HepG2 (cell line): ENCODE data around the gene MCOLN3. TPM values are rescaled to one million over a fixed set of nuclear protein-coding genes. Genes with fewer than 3 reads are reported as not detected.
"Not testable (repeated sequence)": the region's sequence is repeated elsewhere in the genome, so short reads cannot be mapped to it uniquely, and the experiment has no call there.

Experiments used
- ATAC-seq: fragments of 200-7000 bp; cut with Tn5 transposase; 3 replicates; pipeline ENCODE4 v1.9.1; 2020; ENCODE audit warnings: mild to moderate bottlenecking, moderate library complexity
- BruUV-seq: library from RNA; stranded (reverse); fragments of 400-500 nt; replicated peaks from 2 replicates; lab custom pipeline; 2021; lab: Mats Ljungman, UMichigan
- CTCF ChIA-PET: fragments of 300-600 bp; formaldehyde crosslinking; extraction: SDS; loops from one replicate; lab custom pipeline; 2021; ENCODE audit warnings: low total read pairs, inconsistent platforms, low intra/inter-chr PET ratio; lab: Yijun Ruan, JAX
- POLR2A ChIA-PET: fragments of 350-600 bp; sonication (Branson Sonifier 250); formaldehyde crosslinking; loops from one replicate; lab custom pipeline; 2020; ENCODE audit warnings: antibody characterized with exemption, inconsistent platforms; lab: Yijun Ruan, JAX
- DNase-seq: peaks from one replicate; pipeline ENCODE4 v3.0.0-alpha.2; 2015; ENCODE audit warnings: low spot score
- FAIRE-seq: peaks from 3 replicates; lab custom pipeline; 2011; peaks lifted over from hg19 to GRCh38; lab: Jason Lieb, UNC
- H2AFZ ChIP-seq: one replicate; pipeline ENCODE4 v1.6.1; 2011; ENCODE audit warnings: low read length, inconsistent platforms
- H3K27ac ChIP-seq: fragments of 300-600 bp; 3 replicates; pipeline ENCODE4 v1.8.0; 2011; ENCODE audit warnings: mixed run types, mild to moderate bottlenecking, mixed read lengths, low read length, inconsistent platforms; ENCODE audit not compliant: insufficient read depth; ENCODE audit errors: extremely low read length
- H3K27me3 ChIP-seq, 2 experiments: fragments of 200-600 bp in 1 of 2; 2 replicates in 1 of 2; 3 replicates in 1 of 2; pipeline versions ENCODE4 v1.6.0 to v1.8.0; 2011; ENCODE audit warnings: low read length in 2 of 2, mild to moderate bottlenecking in 2 of 2, moderate library complexity in 2 of 2, inconsistent platforms in 1 of 2; ENCODE audit not compliant: insufficient read depth in 2 of 2, control insufficient read depth in 1 of 2
- H3K36me3 ChIP-seq, 2 experiments: fragments of 200-600 bp in 1 of 2; replicated peaks in 1 of 2; 2 replicates in 1 of 2; 3 replicates in 1 of 2; pipeline versions ENCODE4 v1.5.1 to v1.8.0; 2011; ENCODE audit warnings: low read length in 2 of 2, inconsistent platforms in 1 of 2; ENCODE audit not compliant: insufficient read depth in 2 of 2, control insufficient read depth in 1 of 2
- H3K4me1 ChIP-seq: 2 replicates; pipeline ENCODE4 v1.5.1; 2012; ENCODE audit warnings: low read length, inconsistent platforms; ENCODE audit not compliant: insufficient read depth
- H3K4me2 ChIP-seq: 2 replicates; pipeline ENCODE4 v1.6.0; 2011; ENCODE audit warnings: low read depth, low read length, inconsistent platforms
- H3K4me3 ChIP-seq, 3 experiments: fragments of 200-600 bp in 1 of 3; sonication (generic), shearing (Covaris generic) in 1 of 3; replicated peaks in 1 of 3; 2 replicates each; pipeline ENCODE4 v1.5.1; 2011 to 2016; ENCODE audit warnings: low read length in 3 of 3, inconsistent platforms in 2 of 3, low read depth in 2 of 3, mild to moderate bottlenecking in 2 of 3, control low read depth in 1 of 3, mixed read lengths in 1 of 3; ENCODE audit not compliant: insufficient read depth in 1 of 3
- H3K79me2 ChIP-seq: one replicate; pipeline ENCODE4 v1.6.1; 2011; ENCODE audit warnings: low read length, inconsistent platforms; ENCODE audit not compliant: insufficient read depth
- H3K9ac ChIP-seq: 2 replicates; pipeline ENCODE4 v1.6.0; 2011; ENCODE audit warnings: mild to moderate bottlenecking, low read depth, low read length, inconsistent platforms; ENCODE audit not compliant: insufficient read depth
- H3K9me3 ChIP-seq: 2 replicates; pipeline ENCODE4 v1.5.1; 2012; ENCODE audit warnings: mild to moderate bottlenecking, low read length
- H4K20me1 ChIP-seq: 2 replicates; pipeline ENCODE4 v1.6.0; 2011; ENCODE audit warnings: inconsistent platforms, mild to moderate bottlenecking, low read length, moderate library complexity; ENCODE audit not compliant: insufficient read depth
- AGO2 ChIP-seq: fragments of 200-400 bp; formaldehyde crosslinking; optimal IDR thresholded peaks from 2 replicates; pipeline ENCODE3; 2017; ENCODE audit warnings: mild to moderate bottlenecking, low read depth, low read length, moderate library complexity
- ARNT2 ChIP-seq: sonication (generic); formaldehyde crosslinking; IDR thresholded peaks from 2 replicates; pipeline ENCODE4 v1.8.0; 2022; ENCODE audit warnings: mild to moderate bottlenecking, low read depth, missing genetic modification reagents, moderate library complexity
- CBX2 ChIP-seq, 2 experiments: fragments of 200-600 bp in 1 of 2; sonication (generic); formaldehyde crosslinking in 1 of 2; IDR thresholded peaks; 2 replicates each; pipeline versions ENCODE4 v1.7.0 to v1.8.1; 2018 to 2022; ENCODE audit warnings: low read depth in 2 of 2, low read length in 1 of 2, mild to moderate bottlenecking in 1 of 2, missing genetic modification reagents in 1 of 2
- FOXC1 ChIP-seq: sonication (generic); formaldehyde crosslinking; IDR thresholded peaks from 2 replicates; pipeline ENCODE4 v1.8.0; 2022; ENCODE audit warnings: mild to moderate bottlenecking, missing genetic modification reagents, borderline replicate concordance
- NFIC ChIP-seq: IDR thresholded peaks from 2 replicates; pipeline ENCODE4 v1.6.1; 2012; ENCODE audit warnings: mild to moderate bottlenecking, low read length, inconsistent platforms
- STAT6 ChIP-seq: sonication (generic); formaldehyde crosslinking; IDR thresholded peaks from 2 replicates; pipeline ENCODE4 v1.4.0; 2020; ENCODE audit warnings: missing genetic modification reagents, mild to moderate bottlenecking, borderline replicate concordance
- SUZ12 ChIP-seq: fragments of 150-350 bp; IDR thresholded peaks from 2 replicates; pipeline ENCODE4 v1.6.1; 2014; ENCODE audit warnings: low read depth, low read length
- TBX3 ChIP-seq: fragments of 450-650 bp; IDR thresholded peaks from 2 replicates; pipeline ENCODE4 v1.6.1; 2017; ENCODE audit warnings: antibody characterized with exemption, mild to moderate bottlenecking, inconsistent platforms, borderline replicate concordance
- ZFP36L1 ChIP-seq: sonication (generic); formaldehyde crosslinking; IDR thresholded peaks from 2 replicates; pipeline ENCODE4 v1.8.0; 2022; ENCODE audit warnings: mild to moderate bottlenecking, missing genetic modification reagents, moderate library complexity
- ZNF33B ChIP-seq: sonication (generic); formaldehyde crosslinking; IDR thresholded peaks from 2 replicates; pipeline ENCODE4 v1.5.1; 2020; ENCODE audit warnings: mild to moderate bottlenecking, missing genetic modification reagents
- ZNF510 ChIP-seq: sonication (generic); formaldehyde crosslinking; IDR thresholded peaks from 2 replicates; pipeline ENCODE4 v1.4.0; 2020; ENCODE audit warnings: low read depth, mild to moderate bottlenecking, missing genetic modification reagents
- ZNF775 ChIP-seq: sonication (generic); formaldehyde crosslinking; IDR thresholded peaks from 2 replicates; pipeline ENCODE4 v1.4.0; 2020; ENCODE audit warnings: missing genetic modification reagents, mild to moderate bottlenecking, moderate library complexity, borderline replicate concordance
- ZNF784 ChIP-seq: sonication (generic); formaldehyde crosslinking; IDR thresholded peaks from 2 replicates; pipeline ENCODE4 v1.5.1; 2020; ENCODE audit warnings: missing genetic modification reagents, mild to moderate bottlenecking, borderline replicate concordance
- ZNF792 ChIP-seq: IDR thresholded peaks from 2 replicates; pipeline ENCODE4 v1.6.1; 2016
- WGBS: methylation state at CpG from one replicate; pipeline ENCODE4 v1.1.6; 2017; ENCODE audit warnings: low lambda C conversion rate; 5-methylcytosine and 5-hydroxymethylcytosine counted together
- in situ Hi-C: cut with HindIII; loops from 2 replicates; pipeline ENCODE4 v1.10.0; 2017; ENCODE audit warnings: low pct_unique_long_range_greater_than_20kb; ENCODE audit not compliant: extremely low pct_ligation_motif_present
- intact Hi-C: fragments of 100-400 bp; cut with micrococcal nuclease; formaldehyde crosslinking; loops from one replicate; pipeline ENCODE4 v1.10.0; 2022; ENCODE audit not compliant: unreplicated experiment
- polyA plus RNA-seq, 8 experiments: library from polyadenylated mRNA; depleted of rRNA in 3 of 8; stranded (reverse) in 7 of 8; unstranded in 1 of 8; fragments of >200 nt; fragmentation: Illumina TruSeq in 4 of 8; extraction: Trizol in 4 of 8; gene quantifications; 2 replicates each; pipeline versions ENCODE4 v1.2.1 to v1.2.3, GENCODE V29; 2011 to 2016; ENCODE audit warnings: low read depth in 4 of 8, missing spikeins in 1 of 8, mixed read lengths in 1 of 8; ENCODE audit not compliant: insufficient read depth in 1 of 8
- total RNA-seq, 5 experiments: library from RNA; depleted of rRNA; stranded (reverse); fragments of >200 nt; fragmentation: Illumina TruSeq; extraction: Trizol; gene quantifications; 2 replicates each; pipeline ENCODE4 v1.2.3, GENCODE V29; 2016; ENCODE audit warnings: low read depth in 1 of 5

The MCOLN3 gene
- total and polyA plus RNA-seq, 2 of the 13 experiments (the other 11 are each of a cell fraction or from before 2014, with no cell fraction given): 0.04 TPM

- TF ChIP-seq TBX3 (no peak), ZNF775 (CRISPR knock-in tag) (no peak), ZFP36L1 (CRISPR knock-in tag) (no peak)
These were observed 32.5 kb downstream of the MCOLN3 start (continued) for GRCh38 chr1:85015826-85016225.

- BruUV-seq, DNase-seq, H3K4me1 ChIP-seq, H4K20me1 ChIP-seq, CTCF ChIA-PET, intact Hi-C loops, H3K4me3 ChIP-seq, FAIRE-seq, H3K27me3 ChIP-seq, ATAC-seq, H3K27ac ChIP-seq, H2AFZ ChIP-seq, H3K9ac ChIP-seq, H3K4me2 ChIP-seq, H3K9me3 ChIP-seq, in situ Hi-C loops, H3K79me2 ChIP-seq, POLR2A ChIA-PET, H3K36me3 ChIP-seq: not testable (repeated sequence)
- WGBS: 3% methylated on average over 1 of the region's 1 CpG
These were observed 42.7 kb downstream of the MCOLN3 start for GRCh38 chr1:85005641-85006040.

GRCh38 chr1:85001742-85002141 is 46.6 kb downstream of the MCOLN3 start:
- BruUV-seq: no TSS peak
- FAIRE-seq (no peak), ATAC-seq (no peak), DNase-seq (no peak)
- H3K9ac ChIP-seq: no peak overlapping the region
- CTCF ChIA-PET: no interaction called here
- POLR2A ChIA-PET: no interaction called here
- intact Hi-C loops: no loop called here
- no peaks in the 10 kb centered on the region for H3K36me3 ChIP-seq
- H3K4me3 ChIP-seq: no peak overlapping the region
- H3K4me1 ChIP-seq: no peaks in the 10 kb centered on the region
- H4K20me1 ChIP-seq: no peaks in the 10 kb centered on the region
- in situ Hi-C loops: no loop called here
- no peaks in the 10 kb centered on the region for H3K9me3 ChIP-seq
- no peak overlapping the region for H2AFZ ChIP-seq
- H3K27me3 ChIP-seq: peaks cover 0 to 17% of the 10 kb centered on the region in 2 experiments; a peak in 4 of 5 replicates
- no peaks in the 10 kb centered on the region for H3K79me2 ChIP-seq
- no peak overlapping the region for H3K27ac ChIP-seq
- no peak overlapping the region for H3K4me2 ChIP-seq
- no peak for TF ChIP-seq ZNF792 (CRISPR knock-in tag)
- no peak for TF ChIP-seq ARNT2
- no peak for TF ChIP-seq FOXC1 (CRISPR knock-in tag)
- no peak for TF ChIP-seq ZNF33B (CRISPR knock-in tag)
- no peak for TF ChIP-seq SUZ12
- TF ChIP-seq ZNF784 (CRISPR knock-in tag): no peak
- no peak for TF ChIP-seq AGO2
- no peak for TF ChIP-seq CBX2 (IDR thresholded peaks at IDR 0.05; ENCODE audit: low read depth, low read length)
- no peak for TF ChIP-seq CBX2 (CRISPR knock-in tag; IDR thresholded peaks at IDR 0.05; ENCODE audit: low read depth)
- TF ChIP-seq STAT6 (CRISPR knock-in tag): no peak
- no peak for TF ChIP-seq ZNF510
- TF ChIP-seq NFIC: no peak
